HG02642 (cell line): ENCODE results near the gene ARHGEF7.

Source experiments
- ATAC-seq: cut with Tn5 transposase; IDR thresholded peaks from one replicate; pipeline ENCODE4 v1.9.1; 2021; ENCODE audit warnings: mild to moderate bottlenecking; ENCODE audit not compliant: unreplicated experiment, poor library complexity

ARHGEF7 gene

DNA sequence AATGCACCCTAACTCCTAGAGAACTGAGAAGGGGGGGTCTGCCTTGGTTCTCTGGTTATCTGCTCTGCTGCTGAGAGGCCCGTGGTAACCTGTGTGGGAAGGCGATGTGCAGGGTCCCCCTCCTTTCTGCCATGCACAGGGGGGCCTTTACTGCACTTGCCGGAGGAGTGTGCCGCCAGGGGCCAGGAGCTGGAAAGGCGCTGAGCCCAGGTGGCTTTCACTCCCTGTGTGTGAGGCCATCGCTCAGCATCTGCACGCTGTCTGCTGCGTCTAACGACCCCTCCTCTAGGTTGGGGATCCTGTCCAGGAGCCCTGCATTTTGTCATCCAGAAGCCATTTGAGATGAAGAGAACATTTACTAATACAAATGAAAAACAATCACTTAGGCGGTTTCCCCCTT is 168.3 kb downstream of the ARHGEF7 start:
- no peak for ATAC-seq

DNA sequence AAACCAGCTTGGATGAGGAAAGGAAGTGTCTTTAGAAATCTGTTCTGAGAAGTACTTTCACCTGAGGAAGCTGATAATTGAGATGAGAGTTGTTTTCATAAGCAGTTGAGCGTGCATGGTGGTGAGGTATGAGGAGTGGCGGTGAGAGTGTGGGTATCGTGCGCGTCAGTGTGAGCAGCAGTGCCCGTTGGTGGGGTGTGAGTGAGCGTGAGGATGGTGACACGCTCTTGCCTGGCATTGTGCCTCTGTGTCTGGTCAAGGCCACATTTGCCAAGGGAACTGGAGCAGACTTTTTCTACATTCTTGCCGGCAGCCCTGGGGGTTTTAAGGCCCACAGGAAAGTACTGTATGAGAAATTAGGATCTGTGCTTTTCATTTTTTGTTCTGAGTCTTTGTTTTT is 168.9 kb downstream of the ARHGEF7 start:
- no peak for ATAC-seq

DNA sequence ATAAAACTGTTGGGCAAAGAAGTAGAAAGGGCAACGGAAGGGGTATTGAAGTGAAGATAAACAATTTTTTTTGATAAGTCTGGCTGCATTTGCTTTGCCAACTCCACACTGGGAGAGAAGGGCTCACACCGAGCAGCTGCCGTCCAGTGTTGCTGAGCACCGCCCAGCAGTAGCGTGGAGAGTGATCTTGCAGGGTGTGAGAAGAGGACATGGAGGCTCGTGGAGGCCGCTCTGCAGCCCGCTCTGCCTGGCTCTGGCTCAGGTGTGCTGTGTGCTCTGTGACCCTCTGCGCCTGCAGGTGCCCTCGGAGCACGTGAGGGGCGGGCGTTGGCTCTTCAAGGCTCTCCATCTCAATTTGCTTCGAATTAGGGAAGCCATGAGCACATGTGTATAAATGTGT is 169.5 kb downstream of the ARHGEF7 start:
- ATAC-seq = no peak

DNA sequence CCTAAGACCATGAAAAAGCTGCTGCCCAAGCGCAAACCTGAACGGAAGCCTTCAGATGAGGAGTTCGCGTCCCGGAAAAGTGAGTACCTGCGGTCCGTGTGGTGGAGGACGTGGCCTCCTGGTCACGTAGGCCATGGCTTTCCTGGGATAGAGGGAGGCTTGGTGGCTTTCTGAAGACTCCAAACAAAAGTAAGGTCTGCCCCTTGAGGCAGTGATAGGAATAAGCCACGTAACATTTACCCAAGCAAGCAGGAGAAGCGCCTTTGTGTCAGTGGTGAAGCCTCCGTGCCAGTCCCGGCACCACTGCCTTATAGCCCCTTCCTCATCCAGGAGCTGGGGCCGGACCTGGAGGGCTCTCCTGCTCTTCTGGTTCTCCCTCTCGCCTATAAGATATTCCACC is 171.1 kb downstream of the ARHGEF7 start:
- ATAC-seq = no peak

DNA sequence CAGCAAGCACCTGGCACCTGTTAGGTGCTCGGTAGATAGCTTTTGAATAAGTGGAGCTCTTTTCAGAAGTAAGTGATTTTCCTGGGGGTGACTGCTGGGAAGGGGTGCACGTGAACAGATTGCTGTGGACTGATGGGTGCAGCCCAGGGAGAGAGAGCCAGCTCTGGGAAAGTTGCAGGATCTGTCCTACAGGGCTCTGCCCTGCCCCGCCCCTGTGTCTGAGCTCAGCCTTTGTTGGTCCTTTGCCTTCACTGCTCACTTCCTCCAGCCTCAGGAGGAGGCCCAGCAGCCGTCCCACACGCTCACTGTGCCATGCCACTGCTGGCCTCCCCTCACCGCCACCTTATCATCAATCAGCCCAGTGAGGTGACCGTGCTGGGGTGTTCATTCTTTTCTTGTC is 171.6 kb downstream of the ARHGEF7 start:
- no peak for ATAC-seq

DNA sequence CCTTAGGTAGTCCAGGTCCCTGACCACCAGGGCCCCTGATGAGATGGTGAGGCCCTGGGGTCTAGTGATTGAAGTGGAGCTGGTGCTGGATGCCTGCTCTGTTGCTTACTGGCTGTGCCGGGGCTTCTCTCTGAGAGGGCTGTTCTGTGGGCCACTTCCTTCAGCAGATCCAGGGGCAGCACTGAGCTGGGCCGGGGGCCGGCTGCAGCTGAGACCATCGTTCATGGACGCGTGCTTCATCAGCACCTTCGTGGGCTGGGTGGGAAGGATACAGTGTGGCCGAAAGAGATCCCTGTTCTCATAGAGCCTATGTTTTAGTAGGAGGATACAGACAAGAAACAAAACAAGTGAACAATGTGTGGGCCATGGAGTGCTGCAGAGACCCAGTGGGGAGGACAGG is 172.1 kb downstream of the ARHGEF7 start:
- ATAC-seq = no peak

DNA sequence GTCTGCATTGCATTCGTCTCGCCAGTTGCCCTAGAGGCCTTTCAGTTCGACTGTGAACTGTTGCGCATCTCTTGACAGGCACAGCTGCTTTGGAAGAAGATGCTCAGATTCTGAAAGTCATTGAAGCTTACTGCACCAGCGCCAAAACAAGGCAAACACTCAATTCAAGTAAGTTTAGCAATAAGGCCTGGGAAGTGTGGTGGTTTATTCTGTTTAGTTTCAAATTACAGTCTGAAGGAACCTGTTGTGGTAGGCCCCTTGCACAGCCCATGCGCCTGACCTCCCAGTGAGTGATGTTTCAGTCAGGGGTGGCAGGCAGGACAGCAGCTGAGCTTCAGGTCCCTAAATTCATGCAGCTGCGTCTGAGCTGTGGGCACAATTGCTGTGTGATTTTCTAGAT is 173.2 kb downstream of the ARHGEF7 start:
- no peak for ATAC-seq

DNA sequence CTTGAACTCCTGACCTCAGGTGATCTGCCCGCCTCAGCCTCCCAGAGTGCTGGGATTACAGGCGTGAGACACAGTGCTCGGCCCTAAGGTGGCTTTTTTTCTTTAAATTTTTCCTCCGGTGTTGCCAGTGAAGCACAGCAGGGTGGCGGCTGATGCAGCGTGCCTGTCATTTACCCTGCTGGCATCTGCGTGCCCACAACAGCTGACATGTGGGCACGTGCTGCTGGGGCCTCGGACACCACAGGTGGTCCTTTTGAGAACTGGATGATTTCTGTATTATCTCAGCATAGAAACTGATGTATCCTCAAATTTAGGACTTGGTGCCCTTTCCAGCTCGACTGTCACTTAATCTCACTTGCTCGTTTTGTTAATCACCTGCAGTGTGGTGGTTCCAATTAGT is 174.1 kb downstream of the ARHGEF7 start:
- ATAC-seq = no peak

DNA sequence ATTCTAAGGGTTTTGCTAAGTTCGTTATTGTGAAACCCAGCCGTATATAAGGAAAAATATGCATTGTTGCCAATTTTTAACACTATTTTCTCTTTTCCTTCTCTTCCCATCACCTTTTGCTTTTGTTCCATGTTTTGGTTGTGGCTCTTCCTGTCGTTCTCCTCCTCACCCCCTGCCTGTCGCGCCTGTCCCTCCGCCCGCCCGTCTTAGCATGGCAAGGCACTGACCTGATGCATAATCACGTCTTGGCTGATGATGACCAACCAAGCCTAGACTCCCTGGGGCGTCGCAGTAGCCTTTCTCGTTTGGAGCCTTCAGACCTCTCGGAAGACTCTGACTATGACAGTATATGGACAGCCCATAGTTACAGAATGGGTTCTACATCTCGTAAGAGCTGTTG is 176.8 kb downstream of the ARHGEF7 start:
- no peak for ATAC-seq

DNA sequence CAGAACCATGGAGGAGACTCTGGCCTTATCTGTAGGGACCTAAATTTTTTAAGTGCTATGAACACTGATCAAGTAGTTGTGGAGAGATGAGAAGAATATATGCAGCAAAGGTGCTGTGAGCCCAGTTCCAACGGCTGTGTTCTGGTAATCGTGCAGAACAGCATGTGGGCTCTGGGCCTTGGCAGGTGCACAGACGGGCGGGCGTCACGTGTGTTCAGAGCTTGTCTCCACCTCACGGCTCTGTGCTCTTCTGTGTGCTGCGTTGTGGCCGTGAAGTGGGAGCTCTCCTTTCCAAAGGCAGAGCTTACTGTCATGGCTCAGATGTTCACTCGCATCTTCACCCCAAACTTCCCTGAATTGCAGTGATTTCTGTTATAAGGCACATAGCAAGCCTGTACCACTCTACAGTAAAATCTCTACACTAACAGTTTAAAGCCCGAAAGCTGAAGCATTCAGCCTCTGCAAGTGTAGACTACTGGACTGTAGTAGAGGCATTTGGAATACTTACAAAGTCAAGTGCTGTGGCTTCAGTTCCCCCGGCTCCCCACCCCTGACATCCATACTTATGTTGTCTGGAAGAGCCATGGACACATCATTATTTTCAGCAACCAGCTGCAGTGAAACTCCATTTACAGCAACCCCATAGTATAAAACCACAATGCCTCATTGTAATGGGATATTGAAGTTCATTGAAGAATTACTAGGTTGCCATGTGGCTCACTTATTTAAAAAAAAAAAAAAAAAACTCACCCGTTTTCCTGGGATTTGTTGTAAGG is 177.8 kb downstream of the ARHGEF7 start:
- no peak for ATAC-seq

DNA sequence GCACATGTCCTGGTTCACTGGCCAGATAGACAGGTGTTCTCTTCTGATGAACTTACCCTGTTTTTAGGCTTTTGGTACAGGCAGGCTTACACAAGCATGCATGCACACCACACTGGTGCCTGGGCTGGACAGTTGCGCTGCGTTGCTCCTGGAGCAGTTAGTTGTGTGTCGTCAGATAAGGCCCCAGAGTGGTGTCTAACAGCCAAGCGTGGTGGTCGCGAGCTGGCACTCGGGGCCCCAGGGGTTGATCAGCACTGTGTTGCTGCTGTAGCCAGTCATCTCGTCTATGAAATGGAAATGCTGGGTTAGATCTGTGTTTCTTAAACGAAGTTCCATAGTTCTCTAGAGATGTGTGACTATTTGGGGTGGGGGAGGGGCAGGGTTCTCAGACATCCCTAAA is 180.8 kb downstream of the ARHGEF7 start:
- no peak for ATAC-seq

DNA sequence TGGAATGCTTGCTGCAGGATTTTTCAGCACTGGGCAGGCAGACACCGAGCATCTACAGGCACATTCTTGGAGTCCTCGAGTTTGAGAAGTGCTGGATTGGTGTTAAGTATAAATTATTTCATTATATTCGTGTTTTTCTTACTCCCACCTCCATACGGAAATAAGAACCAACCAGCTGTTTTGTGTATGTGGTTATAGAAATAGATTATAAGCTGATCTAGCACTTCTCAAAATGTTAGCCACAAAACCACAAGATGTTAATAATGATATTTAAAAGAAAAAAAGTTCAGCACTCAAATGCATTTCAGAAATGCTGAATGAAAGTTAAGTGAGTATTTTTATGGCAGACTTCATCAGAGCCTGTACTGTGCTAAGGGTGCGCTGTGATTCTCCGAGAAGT is 181.3 kb downstream of the ARHGEF7 start:
- ATAC-seq = no peak

DNA sequence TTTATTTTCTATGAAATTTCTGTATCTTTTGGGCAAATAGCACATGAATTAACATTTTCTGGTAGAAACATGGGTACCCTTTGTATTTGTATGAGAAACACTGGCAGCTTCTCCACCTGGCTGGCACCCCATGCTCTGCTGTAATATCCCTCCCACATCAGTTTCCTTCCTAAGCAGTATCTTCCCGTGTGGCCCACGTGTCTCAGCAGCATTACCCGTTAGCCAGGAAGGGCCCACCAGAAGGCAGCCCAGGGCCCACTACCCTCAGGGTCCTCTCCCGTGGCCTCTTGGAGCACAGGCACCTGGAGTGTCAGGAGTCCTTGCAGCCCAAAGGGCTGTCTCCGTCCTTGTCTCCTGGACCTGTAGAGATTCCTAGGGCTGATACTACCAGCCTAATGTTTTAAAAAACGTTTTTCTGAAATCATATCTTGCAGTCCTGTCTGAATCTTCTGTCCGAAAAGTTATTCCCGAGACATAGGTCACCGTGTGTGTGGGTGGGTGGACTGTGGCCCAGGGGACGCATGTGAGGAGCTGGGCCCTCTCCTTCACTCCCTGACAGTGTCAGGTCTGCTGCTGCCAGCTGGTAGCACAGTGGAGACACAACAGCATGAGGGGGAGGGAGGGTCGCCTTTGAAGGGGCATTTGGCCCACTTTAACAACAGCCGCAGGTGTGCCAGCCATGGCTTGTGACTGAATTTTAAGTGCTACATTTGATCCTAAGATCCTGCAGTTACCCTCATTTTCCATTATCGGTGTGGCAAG is 183.3 kb downstream of the ARHGEF7 start:
- no peak for ATAC-seq

DNA sequence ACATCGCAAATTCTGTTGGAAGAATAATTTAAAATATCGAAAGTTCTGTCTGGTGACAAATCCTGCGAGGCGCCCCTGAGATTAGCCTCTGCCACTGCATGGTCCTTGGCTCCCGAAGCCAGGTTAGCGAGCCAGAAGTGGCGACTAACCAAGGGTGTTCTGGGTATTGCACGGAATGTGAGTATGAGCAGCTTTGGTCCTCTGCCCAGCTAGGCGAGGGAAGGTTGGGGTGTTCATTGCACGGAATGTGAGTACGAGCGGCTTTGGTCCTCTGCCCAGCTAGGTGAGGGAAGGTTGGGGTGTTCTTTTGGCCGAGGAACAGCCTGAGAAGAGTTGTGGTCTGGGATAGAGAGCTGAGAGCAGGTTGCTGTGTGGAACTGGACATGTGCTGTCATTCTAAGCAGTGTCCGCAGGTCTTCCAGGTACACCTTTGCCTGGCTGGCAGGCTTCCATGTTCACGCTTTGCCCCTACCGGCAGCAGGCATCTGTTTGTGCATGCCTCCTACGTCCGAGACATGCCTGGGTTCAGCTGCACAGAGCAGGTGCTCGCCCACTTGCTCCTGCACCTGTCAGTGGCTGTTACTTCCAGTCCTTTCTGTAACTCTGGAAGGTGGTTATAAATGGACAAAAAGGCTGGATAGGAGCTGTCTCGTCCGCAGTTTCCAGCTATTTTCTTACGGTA is 187.1 kb downstream of the ARHGEF7 start:
- no peak for ATAC-seq

DNA sequence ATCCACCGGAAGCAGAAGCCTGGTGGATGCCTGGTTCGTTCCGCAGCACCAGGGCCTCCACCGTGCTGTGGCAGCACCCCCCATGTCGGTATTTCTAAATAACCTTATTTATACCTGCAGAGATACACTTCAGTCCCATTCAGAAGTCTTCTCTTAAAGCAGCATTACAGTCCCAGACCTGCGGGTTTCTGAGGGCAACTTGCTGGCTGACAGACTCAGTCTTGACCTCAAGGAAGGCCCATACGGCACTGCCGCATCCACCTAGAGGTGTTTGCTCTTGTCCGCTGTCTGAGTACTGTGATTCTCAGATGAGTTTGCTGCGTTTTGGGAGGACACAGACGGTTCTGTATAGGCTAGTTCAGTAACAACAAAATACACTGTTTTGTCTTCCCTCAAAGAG is 188.4 kb downstream of the ARHGEF7 start:
- ATAC-seq = no peak

DNA sequence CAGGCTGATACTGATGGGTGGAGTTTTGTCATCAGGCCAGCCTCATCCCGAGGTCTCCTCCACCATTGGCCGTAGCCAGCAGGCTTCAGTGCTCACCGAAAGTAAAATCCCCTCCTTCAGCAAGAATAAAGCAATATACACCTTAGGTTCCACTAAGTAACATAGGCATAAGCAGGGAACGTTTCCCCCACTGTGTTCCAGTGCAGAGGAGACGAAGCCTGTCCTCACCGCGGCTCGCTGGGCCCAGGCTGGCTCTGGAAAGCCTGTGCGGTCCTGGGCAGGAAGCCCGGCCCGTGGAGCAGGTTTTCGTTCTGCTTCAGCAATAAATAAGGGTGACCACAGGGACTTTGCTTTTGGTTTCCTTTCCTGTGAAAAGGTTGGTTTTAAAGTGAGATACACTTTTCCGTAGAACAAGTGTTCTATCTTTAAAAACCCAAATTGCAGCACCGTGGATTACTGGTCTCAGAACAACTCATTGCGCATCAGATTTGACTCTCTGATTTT is 189.0 kb downstream of the ARHGEF7 start:
- ATAC-seq = peak; percentile 91

DNA sequence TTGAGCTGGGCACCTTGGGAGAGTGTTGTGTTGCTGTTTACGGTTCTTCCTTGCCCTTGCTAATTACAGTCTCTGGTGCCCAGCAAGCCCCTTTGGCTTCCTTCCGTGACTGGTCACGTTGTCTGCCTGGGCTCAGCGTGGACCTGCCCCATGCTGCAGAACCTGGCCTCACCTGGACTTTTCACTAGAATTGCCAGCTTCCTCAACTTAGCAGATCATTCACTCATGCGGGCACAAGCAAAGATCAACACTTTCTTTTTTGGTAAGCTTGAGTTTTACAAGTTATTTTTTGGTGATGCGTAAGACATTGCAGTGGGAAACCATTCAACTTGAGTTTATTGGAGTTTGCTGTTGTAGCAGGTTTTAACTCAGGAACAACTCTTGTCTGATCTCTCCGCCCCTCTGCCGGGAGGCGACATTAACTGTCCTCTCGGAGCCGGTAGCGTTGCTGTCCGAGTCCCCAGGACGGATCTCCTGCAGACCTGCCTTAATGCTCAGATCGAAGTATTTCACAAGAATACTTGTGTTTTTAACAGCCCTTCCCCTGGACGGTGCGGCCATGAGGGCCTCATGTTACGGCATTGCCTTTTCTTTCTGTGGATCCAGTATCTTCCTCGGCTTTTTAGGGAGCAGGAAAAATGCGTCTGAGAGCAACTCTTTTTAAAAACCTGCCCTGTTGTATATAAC is 189.6 kb downstream of the ARHGEF7 start:
- ATAC-seq = peak; percentile 39

DNA sequence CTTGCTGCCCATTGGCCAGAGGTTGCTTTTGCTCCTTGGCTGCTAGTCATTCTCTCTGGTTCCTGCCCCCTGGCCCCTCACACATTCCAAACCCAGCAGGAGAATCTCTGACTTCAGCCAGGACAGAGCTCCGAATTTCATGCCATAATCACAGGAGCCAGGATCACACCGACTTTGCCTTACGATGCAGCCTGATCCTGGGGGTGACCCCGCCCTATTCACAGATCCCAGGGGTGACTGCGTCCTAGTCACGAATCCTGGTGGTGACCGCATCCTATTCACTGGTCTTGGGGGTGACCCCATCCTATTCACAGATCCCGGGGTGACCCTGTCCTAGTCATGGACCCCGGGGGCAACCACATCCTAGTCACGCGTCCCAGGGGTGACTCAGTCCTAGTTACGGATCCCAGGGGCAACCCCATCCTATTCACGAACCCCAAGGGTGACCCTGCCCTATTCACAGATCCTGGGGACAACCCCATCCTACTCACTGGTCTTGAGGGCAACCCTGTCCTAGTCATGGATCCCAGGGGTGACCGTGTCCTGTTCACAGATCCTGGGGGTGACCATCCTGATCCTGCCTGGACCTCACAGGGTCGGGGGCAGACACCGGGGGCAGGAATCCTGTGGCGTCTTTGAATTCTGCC is 198.0 kb downstream of the ARHGEF7 start:
- no peak for ATAC-seq

DNA sequence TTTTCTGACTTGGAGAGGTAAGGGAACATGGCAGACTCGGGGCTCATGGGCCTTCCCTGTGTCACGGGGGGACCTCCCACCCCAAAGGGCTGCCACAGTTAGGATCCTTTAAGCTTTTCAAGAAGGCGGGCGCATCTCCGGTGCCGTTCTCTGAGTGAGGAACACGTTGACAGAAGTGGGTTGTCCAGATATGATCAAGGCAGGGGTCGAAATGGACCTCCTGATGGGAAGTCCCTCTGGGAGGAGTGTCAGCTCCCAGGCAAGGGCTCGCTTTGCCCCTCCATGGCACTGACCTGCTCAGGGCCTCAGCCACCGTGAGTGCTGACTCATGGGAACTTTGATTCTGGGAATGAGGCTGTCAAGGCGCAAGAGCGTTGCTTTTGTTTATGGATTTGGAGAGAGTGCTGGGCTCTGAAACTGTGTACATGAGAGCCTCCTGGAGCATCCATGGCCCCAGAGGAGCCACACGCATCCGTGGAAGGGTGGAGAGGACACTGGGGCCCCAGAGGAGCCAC is 198.9 kb downstream of the ARHGEF7 start:
- no peak for ATAC-seq

DNA sequence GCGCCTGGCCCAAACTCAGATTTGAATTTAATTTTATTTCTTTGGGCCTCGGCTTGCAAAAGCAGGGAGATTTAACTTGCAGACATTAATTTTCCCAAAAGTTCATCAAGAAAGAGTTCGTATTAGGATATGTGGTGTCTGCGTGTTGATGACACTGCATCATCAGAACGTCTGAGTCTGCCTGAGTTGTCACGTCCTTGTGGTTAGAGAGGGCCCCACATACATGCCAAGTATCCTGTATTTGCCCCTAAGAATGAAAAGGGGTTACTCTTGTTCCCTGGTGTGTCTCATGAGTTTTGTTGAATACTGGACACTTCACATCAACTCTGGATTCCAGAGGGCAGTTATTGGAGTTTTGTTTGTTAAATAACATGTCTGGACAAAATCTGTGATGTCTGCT is 199.7 kb downstream of the ARHGEF7 start:
- no peak for ATAC-seq
